WI38 (cell line): ENCODE results near the gene C6orf62.

ENCODE experiments used
- H3K4me3 ChIP-seq: 2 replicates; pipeline ENCODE4 v1.5.1; 2011; ENCODE audit warnings: low read depth, mild to moderate bottlenecking, control low read depth, low read length
- TF ChIP-seq, protein P1 (sequence below): IDR thresholded peaks from 2 replicates; pipeline ENCODE4 v1.5.1; 2012; ENCODE audit warnings: low read depth, mild to moderate bottlenecking, control low read depth, low read length

C6orf62 gene

DNA sequence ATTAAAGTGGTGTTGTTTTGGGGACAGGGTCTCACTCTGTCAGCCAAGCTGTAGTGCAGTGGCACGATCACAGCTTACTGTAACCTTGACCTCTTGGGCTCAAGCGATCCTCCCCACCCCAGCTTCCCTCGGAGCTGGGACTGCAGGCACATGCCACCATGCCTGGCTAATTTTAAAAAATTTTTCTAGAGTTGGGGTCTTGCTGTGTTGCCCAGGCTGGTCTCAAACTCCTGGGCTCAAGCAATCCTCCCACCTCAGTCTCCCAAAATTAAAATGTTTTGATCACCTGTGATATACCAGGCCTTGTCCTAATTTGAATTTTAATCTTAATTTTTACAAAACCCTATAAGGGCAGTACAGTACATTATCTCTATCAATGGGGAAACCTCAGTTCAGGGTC, 26.5 kb downstream of the C6orf62 start:
- no peak overlapping the region for H3K4me3 ChIP-seq
- TF ChIP-seq, protein P1, sequence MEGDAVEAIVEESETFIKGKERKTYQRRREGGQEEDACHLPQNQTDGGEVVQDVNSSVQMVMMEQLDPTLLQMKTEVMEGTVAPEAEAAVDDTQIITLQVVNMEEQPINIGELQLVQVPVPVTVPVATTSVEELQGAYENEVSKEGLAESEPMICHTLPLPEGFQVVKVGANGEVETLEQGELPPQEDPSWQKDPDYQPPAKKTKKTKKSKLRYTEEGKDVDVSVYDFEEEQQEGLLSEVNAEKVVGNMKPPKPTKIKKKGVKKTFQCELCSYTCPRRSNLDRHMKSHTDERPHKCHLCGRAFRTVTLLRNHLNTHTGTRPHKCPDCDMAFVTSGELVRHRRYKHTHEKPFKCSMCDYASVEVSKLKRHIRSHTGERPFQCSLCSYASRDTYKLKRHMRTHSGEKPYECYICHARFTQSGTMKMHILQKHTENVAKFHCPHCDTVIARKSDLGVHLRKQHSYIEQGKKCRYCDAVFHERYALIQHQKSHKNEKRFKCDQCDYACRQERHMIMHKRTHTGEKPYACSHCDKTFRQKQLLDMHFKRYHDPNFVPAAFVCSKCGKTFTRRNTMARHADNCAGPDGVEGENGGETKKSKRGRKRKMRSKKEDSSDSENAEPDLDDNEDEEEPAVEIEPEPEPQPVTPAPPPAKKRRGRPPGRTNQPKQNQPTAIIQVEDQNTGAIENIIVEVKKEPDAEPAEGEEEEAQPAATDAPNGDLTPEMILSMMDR, result no peak

DNA sequence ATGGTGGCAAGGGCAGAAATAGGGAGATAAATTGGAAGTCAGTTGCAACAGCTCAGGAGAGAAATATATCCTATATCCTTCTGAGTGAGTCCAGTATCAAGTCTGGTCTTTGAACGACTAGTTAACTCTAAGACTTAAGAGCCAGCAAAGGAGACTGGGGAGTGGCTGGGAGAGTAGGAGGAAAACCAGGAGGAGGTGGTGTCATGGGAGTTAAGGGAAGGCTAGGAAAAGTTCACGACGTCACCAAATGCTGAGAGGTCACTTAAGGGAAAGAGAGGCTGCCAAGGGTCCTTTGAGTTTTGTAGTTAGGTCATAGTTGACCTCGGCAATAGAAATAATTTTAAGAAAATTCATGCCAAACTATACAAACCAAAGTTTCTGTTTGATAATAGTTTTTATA, 27.0 kb downstream of the C6orf62 start:
- TF ChIP-seq, protein P1, result no peak
- no peak overlapping the region for H3K4me3 ChIP-seq

DNA sequence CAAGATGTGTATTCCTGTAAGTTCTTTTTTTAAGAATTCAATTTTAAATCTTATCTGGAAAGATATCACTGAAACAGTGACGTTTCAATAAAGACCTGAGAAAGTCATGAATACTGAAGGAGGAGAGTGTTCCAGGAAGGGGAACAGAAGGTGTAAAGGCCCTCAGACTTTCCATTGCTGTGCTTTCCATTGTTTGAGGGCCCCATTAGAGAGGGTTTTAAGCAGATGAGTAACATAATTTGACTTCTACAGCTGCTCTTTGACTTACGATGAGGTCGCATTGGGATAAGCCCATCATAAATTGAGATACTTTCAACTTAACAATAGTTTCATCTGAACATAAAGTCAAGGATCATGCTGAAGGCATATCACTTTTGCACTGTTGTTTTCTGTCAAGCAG, 27.4 kb downstream of the C6orf62 start:
- TF ChIP-seq, protein P1, result no peak
- H3K4me3 ChIP-seq, result no peak overlapping the region

- TF ChIP-seq, protein P1, result no peak
- H3K4me3 ChIP-seq, result no peak overlapping the region
Observed at GRCh38 chr6:24690593-24690992, 28.4 kb downstream of the C6orf62 start.

GRCh38 chr6:24689964-24690363, 29.0 kb downstream of the C6orf62 start:
- TF ChIP-seq, protein P1, result no peak
- no peak overlapping the region for H3K4me3 ChIP-seq

- no peak overlapping the region for H3K4me3 ChIP-seq
- TF ChIP-seq, protein P1, result no peak
Observed at GRCh38 chr6:24686946-24687345, 32.0 kb downstream of the C6orf62 start.

DNA sequence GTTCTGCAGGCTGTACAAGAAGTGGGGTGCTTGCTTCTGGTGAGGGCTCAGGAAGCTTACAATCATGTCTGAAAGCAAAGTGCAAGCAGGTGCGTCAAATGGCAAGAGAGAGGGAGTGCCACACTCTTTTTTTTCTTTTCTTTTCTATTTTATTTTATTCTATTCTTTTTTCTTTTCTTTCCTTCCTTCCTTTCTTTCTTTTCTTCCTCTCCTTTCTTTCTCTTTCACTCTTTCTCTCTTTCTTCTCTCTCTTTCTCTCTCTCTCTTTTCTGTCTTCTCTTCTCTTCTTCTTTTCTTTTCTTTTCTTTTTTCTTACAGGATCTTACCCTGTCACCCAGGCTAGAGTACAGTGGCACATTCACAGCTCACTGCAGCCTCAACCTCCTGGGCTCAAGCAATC, 32.5 kb downstream of the C6orf62 start:
- H3K4me3 ChIP-seq, result no peak overlapping the region
- TF ChIP-seq, protein P1, result no peak
